HL-60 (cell line): ENCODE results near the gene ABCG1.

Experiments
- DNase-seq, 2 experiments: peaks; one replicate each; pipeline ENCODE4 v3.0.0-alpha.2; 2010 to 2020; ENCODE audit warnings: low read depth in 1 of 2, low spot score in 1 of 2
- H3K27ac ChIP-seq: fragments of 250-450 bp; sonication (Bioruptor Pico); replicated peaks from 2 replicates; pipeline ENCODE4 v1.5.1; 2020; ENCODE audit warnings: mild to moderate bottlenecking, moderate library complexity
- H3K27me3 ChIP-seq: fragments of 250-450 bp; sonication (Bioruptor Pico); 2 replicates; pipeline ENCODE4 v1.5.1; 2021; ENCODE audit warnings: mild to moderate bottlenecking, moderate library complexity; ENCODE audit not compliant: insufficient read depth, poor library complexity, severe bottlenecking
- H3K4me3 ChIP-seq: replicated peaks from 2 replicates; pipeline ENCODE4 v1.5.1; 2011; ENCODE audit warnings: mild to moderate bottlenecking, control low read depth, low read length; ENCODE audit not compliant: insufficient read depth
- GABPA ChIP-seq: IDR thresholded peaks from 2 replicates; pipeline ENCODE4 v1.6.1; 2012; ENCODE audit warnings: low read depth
- POLR2AphosphoS5 ChIP-seq: IDR thresholded peaks from 2 replicates; pipeline ENCODE4 v1.6.1; 2012; ENCODE audit warnings: low read depth
- REST ChIP-seq: IDR thresholded peaks from 2 replicates; pipeline ENCODE4 v1.6.1; 2012; ENCODE audit warnings: low read depth; ENCODE audit not compliant: insufficient replicate concordance
- SPI1 ChIP-seq: IDR thresholded peaks from 2 replicates; pipeline ENCODE4 v1.6.1; 2012; ENCODE audit warnings: low read depth, mild to moderate bottlenecking, borderline replicate concordance
- TF ChIP-seq, protein P1 (sequence below): IDR thresholded peaks from one replicate; pipeline ENCODE4 v1.5.1; 2011; ENCODE audit warnings: low read length, control low read depth, inconsistent platforms; ENCODE audit not compliant: insufficient read depth

ABCG1 gene

DNA sequence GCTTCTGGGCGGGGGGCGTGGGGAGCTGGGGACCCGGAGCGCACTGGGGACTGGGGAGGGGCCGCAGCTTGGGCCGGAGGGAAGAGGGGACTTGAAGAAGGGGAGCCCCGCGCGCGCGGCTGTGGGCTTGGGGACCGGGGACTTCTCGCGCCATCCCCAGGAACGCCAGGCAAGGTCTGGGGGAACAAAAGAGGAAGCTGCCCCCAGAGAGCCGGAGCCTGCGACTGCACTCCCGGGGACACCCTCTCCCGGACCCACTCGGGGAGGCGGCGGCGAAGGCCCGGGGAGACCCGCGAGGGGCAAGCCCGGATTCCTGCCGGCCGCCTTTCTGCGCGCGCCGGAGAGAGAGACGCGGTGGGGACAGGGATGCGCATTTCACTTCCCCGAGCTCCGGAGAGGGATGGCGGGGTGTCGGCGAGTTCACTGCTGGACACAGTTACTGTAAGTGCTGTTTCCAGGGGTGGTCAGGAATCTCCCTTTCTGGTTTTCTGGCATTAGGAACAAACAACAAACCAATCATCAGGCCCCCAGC is 732 bp downstream of the ABCG1 start:
- H3K27ac ChIP-seq, result no peak overlapping the region

DNA sequence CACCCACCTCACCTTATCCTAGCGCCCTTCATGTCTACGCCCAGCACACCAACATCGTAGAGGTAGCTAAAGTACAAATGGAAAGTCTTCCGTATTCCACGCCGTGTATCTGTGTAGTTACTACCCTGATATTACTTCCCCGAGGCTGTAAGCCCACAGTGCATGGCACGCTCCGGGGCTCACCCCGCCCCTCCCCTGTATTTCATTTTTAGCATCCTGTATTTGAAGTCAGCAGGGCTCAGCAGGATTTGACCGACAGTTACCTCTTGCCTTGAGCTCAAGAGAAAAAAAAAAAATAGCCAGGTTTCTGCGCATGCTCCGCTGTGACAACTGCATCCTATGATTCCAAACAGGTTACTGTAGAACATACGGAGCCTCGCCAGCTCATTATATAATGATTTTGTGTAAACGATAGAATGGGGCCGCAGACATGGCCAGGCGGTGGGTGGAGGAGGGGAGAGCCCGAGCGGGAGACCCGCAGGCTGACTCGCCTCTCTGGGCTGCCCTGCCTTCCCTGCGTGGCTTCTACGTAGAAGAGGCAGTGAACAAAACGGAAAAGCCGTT is 1.3 kb downstream of the ABCG1 start:
- Histone ChIP-seq H3K4me3 (peak overlapping the region; percentile 4; the same call in 1 of the 2 replicates), H3K27me3 (peaks cover 28% of the 10 kb centered on the region), H3K27ac (no peak overlapping the region)
- TF ChIP-seq, protein P1, sequence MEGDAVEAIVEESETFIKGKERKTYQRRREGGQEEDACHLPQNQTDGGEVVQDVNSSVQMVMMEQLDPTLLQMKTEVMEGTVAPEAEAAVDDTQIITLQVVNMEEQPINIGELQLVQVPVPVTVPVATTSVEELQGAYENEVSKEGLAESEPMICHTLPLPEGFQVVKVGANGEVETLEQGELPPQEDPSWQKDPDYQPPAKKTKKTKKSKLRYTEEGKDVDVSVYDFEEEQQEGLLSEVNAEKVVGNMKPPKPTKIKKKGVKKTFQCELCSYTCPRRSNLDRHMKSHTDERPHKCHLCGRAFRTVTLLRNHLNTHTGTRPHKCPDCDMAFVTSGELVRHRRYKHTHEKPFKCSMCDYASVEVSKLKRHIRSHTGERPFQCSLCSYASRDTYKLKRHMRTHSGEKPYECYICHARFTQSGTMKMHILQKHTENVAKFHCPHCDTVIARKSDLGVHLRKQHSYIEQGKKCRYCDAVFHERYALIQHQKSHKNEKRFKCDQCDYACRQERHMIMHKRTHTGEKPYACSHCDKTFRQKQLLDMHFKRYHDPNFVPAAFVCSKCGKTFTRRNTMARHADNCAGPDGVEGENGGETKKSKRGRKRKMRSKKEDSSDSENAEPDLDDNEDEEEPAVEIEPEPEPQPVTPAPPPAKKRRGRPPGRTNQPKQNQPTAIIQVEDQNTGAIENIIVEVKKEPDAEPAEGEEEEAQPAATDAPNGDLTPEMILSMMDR, result no peak
- no peak for TF ChIP-seq SPI1
- no peak for TF ChIP-seq POLR2AphosphoS5
- TF ChIP-seq REST, result no peak
- no peak for TF ChIP-seq GABPA
- peak in 1 of 2 experiments; percentile 20 for DNase-seq

More for the DNA sequence above, 732 bp downstream of the ABCG1 start:
- TF ChIP-seq SPI1 (0 out of 2 replicates have a peak, but pooled peaks have one; percentile 8), REST (no peak), POLR2AphosphoS5 (no peak), GABPA (no peak)
- TF ChIP-seq, protein P1, result no peak
- DNase-seq, result peak in 1 of 2 experiments; percentile 23
- Histone ChIP-seq H3K27me3 (peaks cover 28% of the 10 kb centered on the region), H3K4me3 (peak overlapping the region; percentile 4; the same call in 1 of the 2 replicates)

DNA sequence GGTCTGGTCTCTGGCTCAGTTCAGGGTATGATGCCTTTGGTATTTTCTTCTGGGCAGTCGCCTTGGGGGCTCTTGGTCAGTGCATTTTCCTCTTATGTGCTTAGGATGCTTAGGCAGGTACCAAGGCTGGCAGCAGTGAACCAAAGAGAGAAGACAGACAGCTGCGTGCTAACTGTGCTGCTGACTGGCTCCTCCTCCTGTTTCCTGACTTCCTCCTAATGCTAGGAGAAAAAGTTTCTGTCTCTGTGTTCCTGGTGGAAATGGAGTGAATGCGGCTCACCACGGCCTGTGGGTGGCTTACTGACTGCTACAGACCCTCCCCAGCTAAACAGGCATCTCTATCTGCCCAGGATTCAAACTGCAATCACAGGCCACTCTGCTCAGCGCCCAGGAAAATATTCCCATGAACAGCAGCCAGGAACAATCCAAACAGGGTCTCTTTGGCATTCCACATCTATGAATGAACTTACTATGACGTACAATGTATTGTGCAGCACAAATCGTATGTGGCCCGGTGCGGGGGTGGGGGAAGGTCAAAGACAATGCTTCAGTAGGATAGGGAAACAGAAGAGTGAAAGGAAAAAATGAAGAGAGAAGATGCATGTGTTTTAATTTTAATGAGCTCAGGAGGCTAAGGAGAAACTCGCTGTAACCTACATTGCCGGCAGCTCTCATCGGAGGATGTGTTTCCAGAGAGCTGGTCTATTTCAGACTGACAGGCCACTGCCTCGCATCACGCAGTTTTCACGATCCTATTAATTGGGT is 2.8 kb downstream of the ABCG1 start:
- no peak overlapping the region for H3K27ac ChIP-seq

GRCh38 chr21:42222386-42222785 is 3.4 kb downstream of the ABCG1 start:
- no peak for TF ChIP-seq REST
- TF ChIP-seq GABPA, result no peak
- TF ChIP-seq, protein P1, result no peak
- no peak for TF ChIP-seq POLR2AphosphoS5
- TF ChIP-seq SPI1, result no peak
- DNase-seq, result no peak
- Histone ChIP-seq H3K4me3 (no peak overlapping the region), H3K27ac (no peak overlapping the region), H3K27me3 (peaks cover 28% of the 10 kb centered on the region)

More for the DNA sequence above, 2.8 kb downstream of the ABCG1 start:
- Histone ChIP-seq H3K27me3 (peaks cover 28% of the 10 kb centered on the region), H3K4me3 (no peak overlapping the region)
- DNase-seq, result peak in 1 of 2 experiments; percentile 25
- TF ChIP-seq SPI1 (peak; percentile 33; the same call in 1 of the 2 replicates), GABPA (no peak)
